Erythroblast (primary cell): ENCODE data around the gene TBX4.

Experiments
- GATA1 ChIP-seq: IDR thresholded peaks from 2 replicates; pipeline ENCODE4 v1.6.1; 2011; ENCODE audit warnings: low read depth, mild to moderate bottlenecking, control low read depth, low read length, moderate library complexity
- POLR2A ChIP-seq: IDR thresholded peaks from 2 replicates; pipeline ENCODE4 v1.6.1; 2011; ENCODE audit warnings: mild to moderate bottlenecking, low read length

DNA sequence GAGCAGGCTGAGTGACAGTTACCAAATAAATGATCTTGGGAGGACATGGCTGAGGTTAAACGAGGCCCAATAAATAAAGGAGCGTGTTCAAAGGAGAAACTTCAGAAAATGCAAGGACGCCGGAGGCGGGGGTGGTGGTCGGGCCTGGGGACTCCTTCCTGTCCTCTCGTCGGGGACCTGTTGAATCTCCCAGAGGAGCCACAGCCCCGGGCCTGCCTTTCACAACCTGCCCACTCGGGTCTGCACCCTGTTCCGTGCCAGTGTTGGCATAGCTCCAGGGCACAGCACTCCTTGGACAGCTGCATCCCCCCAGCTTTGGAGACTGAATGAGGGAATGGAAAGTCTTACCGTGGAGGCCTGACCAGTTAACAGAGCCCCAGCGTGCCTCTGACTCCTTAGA, 8.1 kb upstream of the TBX4 start:
- TF ChIP-seq POLR2A (no peak), GATA1 (no peak)
